Ovary (tissue), 9 donors: ENCODE measurements around the gene TMTC4. TPM values are rescaled to one million over a fixed set of nuclear protein-coding genes. Genes with fewer than 3 reads are reported as not detected.

Experiments used
- DNase-seq, 5 donors: peaks; one replicate each; pipeline ENCODE4 v3.0.0-alpha.2; 2019 to 2020
- H3K27ac ChIP-seq, 2 donors: fragments of 200-600 bp; one replicate each; pipeline versions ENCODE4 v1.5.1 to v1.8.0; 2019 to 2022
- H3K27me3 ChIP-seq: fragments of 200-600 bp; one replicate; pipeline ENCODE4 v1.8.0; 2022
- H3K36me3 ChIP-seq: fragments of 200-600 bp; sonication (generic); one replicate; pipeline ENCODE4 v1.5.1; 2019
- H3K4me1 ChIP-seq: one replicate; pipeline ENCODE4 v1.8.1; 2013; ENCODE audit warnings: mild to moderate bottlenecking, moderate library complexity; ENCODE audit not compliant: insufficient read depth
- H3K4me3 ChIP-seq: fragments of 200-600 bp; sonication (generic); one replicate; pipeline ENCODE4 v1.5.1; 2017
- H3K9me3 ChIP-seq, 2 donors: fragments of 200-600 bp in 1 of 2; sonication (generic) in 1 of 2; one replicate each; pipeline versions ENCODE4 v1.5.1 to v1.8.1; 2013 to 2019; ENCODE audit warnings: mild to moderate bottlenecking in 1 of 2, moderate library complexity in 1 of 2
- CTCF ChIP-seq, 3 donors: fragments of 450-650 bp in 2 of 3; fragments of 200-600 bp in 1 of 3; IDR thresholded peaks; one replicate each; pipeline versions ENCODE4 v1.5.1 to v1.8.0; 2016 to 2022; ENCODE audit warnings: antibody characterized with exemption in 3 of 3, mild to moderate bottlenecking in 1 of 3
- EP300 ChIP-seq: sonication (generic); formaldehyde crosslinking; IDR thresholded peaks from one replicate; pipeline ENCODE4 v1.6.1; 2017; ENCODE audit warnings: antibody characterized with exemption
- POLR2A ChIP-seq: fragments of 450-650 bp; IDR thresholded peaks from one replicate; pipeline ENCODE4 v1.6.1; 2017; ENCODE audit warnings: antibody characterized with exemption, mild to moderate bottlenecking, moderate library complexity
- WGBS, 3 donors: extraction: QIAGEN DNeasy Blood & Tissue Kit in 1 of 3; methylation state at CpG; one replicate each; pipeline versions ENCODE4 v1.1.5 to v1.1.7; 2013 to 2017; 5-methylcytosine and 5-hydroxymethylcytosine counted together
- intact Hi-C, 4 donors: fragments of 100-400 bp; cut with DNase I; formaldehyde crosslinking; loops; one replicate each; pipeline versions ENCODE4 v1.11.0 to v1.15.1; 2022 to 2023
- polyA plus RNA-seq, 2 donors: library from polyadenylated mRNA; stranded (reverse); fragments of 200-250 nt in 1 of 2; fragments of 350-450 nt in 1 of 2; fragmentation: Illumina TruSeq in 1 of 2; extraction: RNeasy Lipid Tissue Mini Kit (QIAGEN cat#74804) in 1 of 2; gene quantifications; one replicate each; pipeline ENCODE4 v1.2.3, GENCODE V29; 2013 to 2014
- total RNA-seq, 7 donors: library from RNA; depleted of rRNA in 2 of 7; stranded (reverse); fragments of >200 nt in 2 of 7; fragmentation: NEBNext Ultra II Directional in 3 of 7; extraction: Animal tissue kit (Norgen Biotek cat#: 25700) in 3 of 7; gene quantifications; one replicate each; pipeline versions ENCODE4 v1.1.0 to v1.2.4, GENCODE V29; 2016 to 2023
- donor health status: DM: no; HTN: no; CAD: no; lungs with moderate emphysema.
- donor health status: DM: no; HTN: no; CAD: no.
- donor health status: Bipolar disorder and iron deficiency.
- donor health status: DM: yes; HTN: yes; CAD: no.
- donor health status: DM: no; HTN: no; CAD: no.
- donor health status: DM: yes; HTN: yes; CAD: no.

TMTC4 gene
- total and polyA plus RNA-seq, 9 donors, result 5.9 to 22.4 (median 10.7) TPM

- Histone ChIP-seq H3K27me3 (no peaks in the 10 kb centered on the region), H3K9me3 (no peaks in the 10 kb centered on the region), H3K27ac (no peak overlapping the region), H3K4me1 (no peaks in the 10 kb centered on the region), H3K4me3 (no peak overlapping the region), H3K36me3 (no peaks in the 10 kb centered on the region)
- intact Hi-C loops, result no loop called here
- DNase-seq, result no peak
- TF ChIP-seq POLR2A, result no peak
- TF ChIP-seq EP300, result no peak
- TF ChIP-seq CTCF (IDR thresholded peaks at IDR 0.05), result no peak
- WGBS, 3 donors, result 93 to 96% (median 95%) methylated on average over 10 of the region's 10 CpGs
These were observed 10.3 kb downstream of the TMTC4 start for GRCh38 chr13:100664171-100664900.

- H3K27ac ChIP-seq, result no peak overlapping the region
- no peaks in the 10 kb centered on the region for H3K27me3 ChIP-seq
- no peaks in the 10 kb centered on the region for H3K4me1 ChIP-seq
- intact Hi-C loops, result no loop called here
- WGBS, 3 donors, result 83 to 86% (median 83%) methylated on average over 24 of the region's 24 CpGs
- H3K36me3 ChIP-seq, result no peaks in the 10 kb centered on the region
- H3K4me3 ChIP-seq, result no peak overlapping the region
- no peak for TF ChIP-seq CTCF (IDR thresholded peaks at IDR 0.05)
- no peak for TF ChIP-seq EP300
- TF ChIP-seq POLR2A, result no peak
- no peak for DNase-seq
- H3K9me3 ChIP-seq, result no peaks in the 10 kb centered on the region
These were observed 12.0 kb downstream of the TMTC4 start for GRCh38 chr13:100662468-100663211.

GRCh38 chr13:100660761-100661160 lies 13.8 kb downstream of the TMTC4 start:
- no peaks in the 10 kb centered on the region for H3K4me1 ChIP-seq
- no peaks in the 10 kb centered on the region for H3K36me3 ChIP-seq
- no peaks in the 10 kb centered on the region for H3K9me3 ChIP-seq
- H3K4me3 ChIP-seq, result no peak overlapping the region
- intact Hi-C loops, result no loop called here
- no peaks in the 10 kb centered on the region for H3K27me3 ChIP-seq
- H3K27ac ChIP-seq, result no peak overlapping the region
- TF ChIP-seq POLR2A (no peak), CTCF (IDR thresholded peaks at IDR 0.05) (no peak), EP300 (no peak)
- 77 to 81% (median 80%) methylated on average over 8 of the region's 8 CpGs for WGBS, 3 donors
- DNase-seq, result no peak

- DNase-seq, result no peak
- H3K36me3 ChIP-seq, result no peaks in the 10 kb centered on the region
- H3K4me3 ChIP-seq, result no peak overlapping the region
- TF ChIP-seq EP300 (no peak), POLR2A (no peak), CTCF (IDR thresholded peaks at IDR 0.05) (no peak)
- intact Hi-C loops, result no loop called here
- H3K27me3 ChIP-seq, result no peaks in the 10 kb centered on the region
- H3K4me1 ChIP-seq, result no peaks in the 10 kb centered on the region
- no peak overlapping the region for H3K27ac ChIP-seq
- no peaks in the 10 kb centered on the region for H3K9me3 ChIP-seq
- WGBS, 3 donors, result 87 to 94% (median 91%) methylated on average over 4 of the region's 4 CpGs
These were observed 15.0 kb downstream of the TMTC4 start for GRCh38 chr13:100659578-100659977.
